Activated effector memory CD4-positive, alpha-beta T cell treated with anti-CD3 and anti-CD28 coated beads, Interleukin-2, amount 50 U/mL, for 16 hours (primary cell): ENCODE data around the gene B4GALT6.
"Not testable (repeated sequence)": the region's sequence is repeated elsewhere in the genome, so short reads cannot be mapped to it uniquely, and the experiment has no call there.

ENCODE experiments used
- DNase-seq: peaks from one replicate; pipeline ENCODE4 v3.0.0-alpha.2; 2020

The B4GALT6 gene

GRCh38 chr18:31684279-31685096 is at the start of gene B4GALT6:
Gene B4GALT6 (minus strand): TSS chr18:31684581. CDS start chr18:31684426, 155 bp downstream.
- DNase-seq, result peak; percentile 66

DNA sequence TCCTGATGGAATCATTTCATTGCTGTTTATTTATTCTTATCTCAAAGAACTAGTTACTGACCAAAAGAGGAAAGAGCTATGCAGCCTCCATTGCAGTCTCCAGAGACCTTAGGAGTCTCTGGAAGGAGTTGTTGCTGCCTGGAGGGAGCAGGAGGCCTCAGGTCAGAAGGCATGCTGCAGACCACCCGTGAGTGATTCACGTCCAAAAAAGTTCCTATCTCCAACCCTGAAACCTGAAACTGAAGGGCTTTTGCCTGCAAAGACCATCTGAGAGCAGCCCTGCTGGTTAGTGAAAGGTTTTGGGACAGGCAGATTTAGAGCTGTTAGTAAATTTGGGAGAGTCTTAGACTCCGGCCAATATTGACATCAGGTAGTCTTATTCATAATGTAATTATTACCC is 47.2 kb upstream of the B4GALT6 start:
- DNase-seq, result no peak

DNA sequence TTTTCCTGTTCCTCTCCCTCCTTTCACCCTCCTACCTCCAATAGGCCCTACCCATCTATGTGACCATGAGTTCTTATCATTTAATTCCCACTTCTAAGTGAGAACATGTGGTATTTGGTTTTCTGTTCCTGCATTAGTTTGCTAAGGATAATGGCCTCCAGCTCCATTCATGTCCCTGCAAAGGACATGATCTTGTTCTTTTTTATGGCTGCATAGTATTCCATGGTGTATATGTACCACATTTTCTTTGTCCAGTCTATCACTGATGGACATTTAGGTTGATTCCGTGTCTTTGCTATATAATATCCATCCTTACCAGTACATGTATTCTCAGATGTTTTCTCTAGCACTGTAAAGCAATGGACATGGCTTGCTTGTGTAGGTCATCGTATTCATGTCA is 44.8 kb upstream of the B4GALT6 start:
- not testable (repeated sequence) for DNase-seq

DNA sequence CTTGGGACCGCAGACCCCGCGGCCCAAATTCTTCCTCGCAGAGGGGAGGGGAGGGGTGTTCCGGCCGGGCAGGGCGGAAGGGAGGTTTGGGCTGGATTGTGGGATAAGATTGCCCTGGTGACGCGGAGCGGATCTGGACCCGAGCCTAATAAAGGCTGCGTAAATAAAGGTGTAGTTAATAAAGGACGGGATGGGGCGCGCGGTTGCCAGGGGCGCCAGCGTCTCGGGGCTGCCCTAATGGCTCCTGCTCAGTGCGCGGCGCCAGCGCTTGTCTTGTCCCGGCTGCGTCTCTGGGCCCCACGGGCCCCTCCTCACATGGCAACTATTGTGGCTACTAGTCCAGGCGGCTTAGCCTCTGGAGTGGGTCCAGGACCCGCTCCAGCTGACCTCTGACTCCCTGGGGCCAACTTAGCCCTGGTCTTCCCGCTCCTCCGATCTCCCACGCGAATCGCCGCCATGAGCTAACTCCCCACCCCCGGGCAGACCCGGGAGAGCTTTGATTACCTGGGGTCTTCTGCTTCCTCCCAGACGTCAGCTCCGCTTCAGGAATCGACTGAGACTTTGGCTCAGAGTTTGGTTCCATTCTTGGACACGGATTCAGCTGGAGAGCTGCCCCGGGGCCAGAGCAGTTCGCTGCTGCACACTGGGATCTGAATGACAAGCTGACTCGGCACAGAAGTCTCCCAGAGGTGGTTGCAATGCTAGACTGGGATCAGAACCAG is 39.8 kb upstream of the B4GALT6 start:
- no peak for DNase-seq

GRCh38 chr18:31723639-31723989 is 39.2 kb upstream of the B4GALT6 start:
- DNase-seq, result no peak

- DNase-seq, result peak; percentile 88
These were observed 38.1 kb upstream of the B4GALT6 start for GRCh38 chr18:31722369-31722957.

DNA sequence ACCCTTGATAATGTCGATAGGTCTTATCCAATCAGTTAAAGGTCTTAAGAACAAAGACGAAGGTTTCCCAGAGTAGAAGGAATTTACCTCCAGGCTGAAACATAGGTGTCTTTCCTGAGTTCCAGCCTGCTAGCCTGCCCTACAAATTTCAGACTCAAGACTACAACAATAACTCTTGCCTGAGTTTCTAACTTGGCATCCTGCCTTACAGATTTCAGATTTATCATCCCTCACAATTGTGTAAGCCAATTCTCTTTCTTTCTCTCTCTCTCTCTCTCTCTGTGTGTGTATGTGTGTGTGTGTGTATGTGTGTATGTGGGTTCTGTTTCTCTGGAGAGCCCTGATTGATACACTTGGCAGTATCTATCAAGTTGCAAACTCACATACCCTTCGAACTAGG is 37.2 kb upstream of the B4GALT6 start:
- DNase-seq, result no peak

DNA sequence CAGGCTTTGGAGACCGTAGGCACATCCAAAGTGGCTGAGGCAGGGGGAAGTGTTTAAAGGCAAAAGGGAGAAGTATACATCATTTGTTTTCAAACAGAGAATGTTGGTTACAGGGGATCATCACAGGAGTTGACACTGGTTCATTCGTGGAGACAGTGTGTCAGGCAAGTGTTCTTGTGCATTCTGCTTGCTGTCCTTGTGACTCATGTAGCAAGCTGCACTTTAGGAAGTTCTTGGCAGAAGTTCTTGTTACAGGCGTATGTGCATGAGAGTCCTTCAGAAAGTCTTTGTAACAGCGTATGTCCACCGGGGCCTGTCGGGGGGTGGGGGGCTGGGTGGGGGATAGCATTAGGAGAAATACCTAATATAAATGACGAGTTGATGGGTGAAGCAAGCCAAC is 36.5 kb upstream of the B4GALT6 start:
- DNase-seq, result no peak

DNA sequence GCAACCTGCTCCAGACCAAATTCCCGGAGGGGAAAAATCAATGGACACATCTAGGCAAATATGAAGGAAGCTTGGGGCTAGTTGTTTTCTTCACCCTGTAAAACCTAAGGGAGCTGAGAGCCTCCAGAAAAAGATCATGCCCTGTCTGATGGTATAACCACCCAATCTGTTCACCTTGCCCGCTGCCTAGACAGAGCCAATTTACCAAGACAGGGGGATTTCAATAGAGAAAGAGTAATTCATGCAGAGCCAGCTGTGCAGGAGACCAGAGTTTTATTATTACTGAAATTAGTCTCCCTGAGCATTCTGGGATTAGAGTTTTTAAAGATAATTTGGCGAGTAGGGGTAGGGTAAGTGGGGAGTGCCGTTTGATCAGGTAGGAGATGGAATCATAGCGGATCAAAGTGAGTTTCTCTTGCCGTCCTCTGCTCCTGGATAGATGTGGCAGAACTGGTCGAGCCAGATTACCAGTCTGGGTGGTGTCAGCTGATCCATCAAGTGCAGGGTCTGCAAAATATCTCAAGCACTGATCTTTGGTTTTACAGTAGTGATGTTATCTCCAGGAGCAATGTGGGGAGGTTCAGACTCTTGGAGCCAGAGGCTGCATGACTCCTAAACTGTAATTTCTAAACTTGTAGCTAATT is 35.1 kb upstream of the B4GALT6 start:
- no peak for DNase-seq

GRCh38 chr18:31718386-31718785 is 34.0 kb upstream of the B4GALT6 start:
- no peak for DNase-seq

- DNase-seq, result no peak
These were observed 32.0 kb upstream of the B4GALT6 start for GRCh38 chr18:31716362-31716761.

- DNase-seq, result no peak
These were observed 27.2 kb upstream of the B4GALT6 start for GRCh38 chr18:31711365-31712172.

DNA sequence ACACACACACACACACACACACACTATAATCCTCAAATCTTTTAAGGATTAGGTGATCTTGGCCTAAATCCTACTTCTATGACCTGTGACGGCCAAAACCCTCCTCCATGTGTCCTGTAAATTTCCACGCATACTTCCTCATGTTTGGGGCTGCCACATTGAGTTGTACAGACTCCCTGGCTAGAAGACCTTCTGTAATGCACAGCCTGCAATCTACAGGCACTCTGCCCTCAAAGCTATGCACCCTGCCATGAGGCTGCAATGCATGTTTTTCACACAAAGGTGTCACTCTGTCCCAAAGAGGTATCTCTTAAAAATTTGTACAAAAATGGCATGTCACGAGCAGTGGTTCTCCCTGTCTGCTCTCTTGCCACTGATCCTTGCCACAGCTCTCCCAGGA is 26.4 kb upstream of the B4GALT6 start:
- no peak for DNase-seq

DNA sequence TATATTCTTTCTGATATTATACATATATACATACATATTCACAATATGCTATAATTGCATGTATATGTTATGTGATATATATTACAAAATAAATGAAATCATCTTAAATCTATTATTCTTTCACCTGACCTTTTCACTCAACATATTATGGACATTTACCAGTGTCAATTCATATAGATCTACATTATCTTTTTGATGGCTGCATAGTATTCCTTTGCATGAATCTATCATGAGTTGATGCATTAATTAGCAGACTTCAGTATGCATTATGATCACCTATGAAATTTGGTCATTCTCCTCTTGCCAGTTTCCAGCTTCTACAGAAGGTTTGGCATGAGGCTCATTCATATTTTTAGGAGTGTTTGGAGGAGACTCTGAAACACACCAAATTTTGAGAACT is 23.4 kb upstream of the B4GALT6 start:
- no peak for DNase-seq

DNA sequence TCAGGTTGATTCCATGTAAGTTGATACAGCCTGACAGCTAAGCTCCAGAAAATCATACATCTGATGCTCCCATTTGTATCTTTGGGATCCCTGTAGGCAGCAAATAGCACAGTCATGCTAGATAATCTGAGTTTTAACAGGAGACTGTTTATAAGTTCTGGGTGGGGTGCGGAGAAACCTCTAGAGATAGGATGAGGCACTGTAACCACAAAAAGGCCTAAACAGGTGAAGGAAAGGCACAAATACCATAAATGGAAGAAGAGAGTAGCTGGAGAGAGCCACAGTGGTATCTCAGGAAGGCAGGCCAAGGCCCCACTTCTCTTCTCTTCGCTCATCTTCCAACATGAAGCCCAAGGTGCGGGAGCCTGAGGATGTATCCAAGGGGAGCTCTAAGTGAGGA is 18.1 kb upstream of the B4GALT6 start:
- no peak for DNase-seq

- DNase-seq, result no peak
These were observed 17.4 kb upstream of the B4GALT6 start for GRCh38 chr18:31701744-31702143.

- DNase-seq, result no peak
These were observed 16.6 kb upstream of the B4GALT6 start for GRCh38 chr18:31700990-31701389.

- DNase-seq, result no peak
These were observed 13.2 kb upstream of the B4GALT6 start for GRCh38 chr18:31697351-31698298.

GRCh38 chr18:31695989-31696388 is 11.6 kb upstream of the B4GALT6 start:
- no peak for DNase-seq

DNA sequence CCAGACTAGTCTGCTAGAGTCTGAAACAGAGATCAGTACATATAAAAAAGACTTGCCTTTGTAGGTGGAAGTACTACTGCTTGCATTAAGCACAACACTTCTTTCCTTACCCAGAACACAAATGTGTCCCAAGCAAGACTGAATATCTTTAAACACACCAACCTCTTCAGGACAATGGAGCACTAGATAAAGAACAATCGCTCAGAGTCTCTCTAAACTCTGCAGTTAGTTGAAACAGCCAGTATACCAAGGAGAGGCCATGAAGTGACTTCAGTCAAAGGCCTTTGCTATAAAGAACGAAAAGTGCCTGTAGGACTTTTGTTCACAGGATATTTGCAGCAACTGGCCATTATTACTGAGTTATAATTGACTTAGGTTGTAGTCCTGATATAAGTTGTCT is 9.9 kb upstream of the B4GALT6 start:
- DNase-seq, result no peak

- no peak for DNase-seq
These were observed 4.2 kb upstream of the B4GALT6 start for GRCh38 chr18:31688606-31689005.
